ENCODE data around the gene COA8. TPM values are rescaled to one million over a fixed set of nuclear protein-coding genes. Genes with fewer than 3 reads are reported as not detected.

Gene COA8
- total and polyA plus RNA-seq, 2 of the 8 experiments (the other 6 are each of a cell fraction or from before 2014, with no cell fraction given): 7.1 to 35.5 TPM

DNA sequence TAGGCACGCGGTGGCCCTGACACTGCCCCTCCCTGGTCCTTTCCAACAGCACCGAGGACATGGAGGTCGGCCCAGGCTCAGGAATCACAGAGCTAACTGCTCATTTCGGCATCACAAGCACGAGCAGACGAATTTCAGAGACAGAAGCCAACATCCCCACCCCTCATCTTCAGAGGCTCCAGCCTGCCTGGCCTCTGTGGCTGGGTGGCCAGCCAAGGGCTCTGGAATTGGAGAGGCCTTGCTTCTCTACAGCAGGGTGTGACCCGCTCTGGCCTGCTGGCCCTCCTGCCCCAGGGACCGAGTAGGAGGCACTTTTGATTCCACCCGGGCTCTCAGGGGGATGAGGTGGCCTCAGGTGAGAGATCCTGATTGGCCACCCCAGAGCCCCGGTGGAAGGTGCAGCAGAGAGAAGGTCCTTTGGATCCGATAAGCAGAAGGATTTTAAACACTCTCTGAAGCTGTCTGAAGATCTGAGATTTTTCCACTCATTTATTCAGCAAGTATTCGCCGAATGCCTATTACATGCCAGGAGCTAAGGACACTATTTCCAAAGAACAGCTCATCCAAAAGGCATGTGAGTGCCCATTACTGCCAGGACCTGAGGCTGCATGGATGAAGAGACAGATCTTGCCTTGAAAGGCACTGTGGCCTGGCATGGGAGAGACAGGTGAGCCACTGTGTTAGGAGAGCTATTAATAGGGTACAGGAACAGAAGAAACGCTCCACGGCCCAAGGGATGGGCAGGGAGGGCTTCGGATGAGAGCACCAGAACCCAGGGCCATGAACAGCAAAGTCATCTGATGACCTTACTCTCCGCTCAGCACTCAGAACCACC lies 10.5 kb upstream of the COA8 start:
- peak overlapping the region; percentile 54; the same call in 1 of the 2 replicates for H4K8ac ChIP-seq (ENCODE audit: extremely low read depth, insufficient read depth, low read length)
- peak overlapping the region; percentile 66 for H2BK5ac ChIP-seq (ENCODE audit: low read depth, low read length)
- H3K23ac ChIP-seq (ENCODE audit: insufficient read length): no peak overlapping the region
- no peaks in the 10 kb centered on the region for H3K23me2 ChIP-seq (ENCODE audit: low read depth, low read length)
- no peaks in the 10 kb centered on the region for H3K27me3 ChIP-seq (replicated peaks in 1 of 4; ENCODE audit: control insufficient read depth in 3 of 4, extremely low read depth in 1 of 4, insufficient read depth in 3 of 4, low read length in 3 of 4)
- no peaks in the 10 kb centered on the region for H3K36me3 ChIP-seq (ENCODE audit: control insufficient read depth in 2 of 4, insufficient read depth in 4 of 4, low read length in 3 of 4)
- H2AFZ ChIP-seq (ENCODE audit: low read length): no peak overlapping the region
- no peak overlapping the region for H3K56ac ChIP-seq (replicated peaks; ENCODE audit: insufficient read length, low read depth, low read length)
- no peak overlapping the region for H3K27ac ChIP-seq (ENCODE audit: low read depth, low read length)
- CTCF ChIA-PET (ENCODE audit: partially characterized antibody): interaction anchor here (0.9 to 28.8 kb wide), 6 partner anchors 9 to 43 kb away, joined by 4 to 921 read pairs (median 6); partner anchors contain the start of genes CKB and TRMT61A
- no peak overlapping the region for H4K5ac ChIP-seq (ENCODE audit: insufficient read length, low read depth, low read length)
- H3K4ac ChIP-seq (replicated peaks; ENCODE audit: insufficient read length, low read depth, low read length): no peak overlapping the region
- H3K4me3 ChIP-seq (ENCODE audit: extremely low read depth in 1 of 4, insufficient read depth in 2 of 4, low read depth in 3 of 4, low read length in 4 of 4): no peak overlapping the region
- no peaks in the 10 kb centered on the region for H3K9me3 ChIP-seq (ENCODE audit: insufficient read depth in 2 of 2, low read depth in 1 of 2, low read length in 1 of 2)
- no peak overlapping the region for H2BK20ac ChIP-seq (ENCODE audit: low read length)
- 0 out of 2 replicates have a peak, but pooled peaks cover 1% of the 10 kb centered on the region for H3K79me1 ChIP-seq (ENCODE audit: low read depth, low read length)
- FAIRE-seq: no peak
- H3K4me1 ChIP-seq (replicated peaks in 1 of 4; ENCODE audit: control insufficient read depth in 3 of 4, insufficient read depth in 4 of 4, low read length in 3 of 4): no peaks in the 10 kb centered on the region
- no peak overlapping the region for H3K18ac ChIP-seq (ENCODE audit: extremely low read depth, low read length)
- DNase-seq (ENCODE audit: low read depth in 1 of 2, low spot score in 2 of 2): no peak
- H2AK5ac ChIP-seq (ENCODE audit: low read depth, low read length): no peak overlapping the region
- H4K20me1 ChIP-seq (replicated peaks in 1 of 2; ENCODE audit: control insufficient read depth in 1 of 2, insufficient read depth in 2 of 2, low read length in 2 of 2): peaks cover 0 to 3% of the 10 kb centered on the region in 2 experiments
- H3K79me2 ChIP-seq (ENCODE audit: control insufficient read depth in 1 of 2, insufficient read depth in 2 of 2, low read length in 2 of 2): peaks cover 0 to 6% of the 10 kb centered on the region in 2 experiments; a peak in 2 of 4 replicates
- H3K4me2 ChIP-seq (ENCODE audit: insufficient read depth in 1 of 2, low read depth in 2 of 2, low read length in 2 of 2): no peak overlapping the region
- peak overlapping the region; percentile 50; the same call in 1 of the 2 replicates for H2BK12ac ChIP-seq (ENCODE audit: low read depth, low read length)
- no peak overlapping the region for H4K91ac ChIP-seq (replicated peaks; ENCODE audit: insufficient read length, low read length)
- H2BK15ac ChIP-seq (ENCODE audit: low read length): no peak overlapping the region
- POLR2A ChIA-PET (ENCODE audit: partially characterized antibody): interaction anchor here (0.6 to 29.8 kb wide), 7 partner anchors 10 to 160 kb away, joined by 3 to 844 read pairs (median 5); partner anchors contain the start of genes BAG5, CKB and COA8
- H2BK120ac ChIP-seq (replicated peaks; ENCODE audit: low read depth, low read length): no peak overlapping the region
- no peak overlapping the region for H3K14ac ChIP-seq (ENCODE audit: insufficient read length)
- WGBS, 2 experiments (ENCODE audit: extremely low coverage in 1 of 2, insufficient coverage in 1 of 2, insufficient read length in 1 of 2, insufficient replicate concordance in 2 of 2, low coverage in 1 of 2, low lambda C conversion rate in 2 of 2, missing lambda C conversion rate in 1 of 2): 91% methylated on average over 18 of the region's 18 CpGs; no CpG with 5 or more reads in 1 of the 2 experiments
- no peak overlapping the region for H3K9ac ChIP-seq (replicated peaks in 1 of 4; ENCODE audit: extremely low read depth in 1 of 4, low read depth in 3 of 4, low read length in 3 of 4)
- TF ChIP-seq POLR2A (IDR thresholded peaks at IDR 0.05; ENCODE audit: control extremely low read depth in 1 of 2, low read depth in 2 of 2, low read length in 2 of 2): no peak
- no peak for TF ChIP-seq CTBP2 (IDR thresholded peaks at IDR 0.05; ENCODE audit: borderline replicate concordance, insufficient read depth, insufficient read length, low read length)
- no peak for TF ChIP-seq EZH2 (IDR thresholded peaks at IDR 0.05; ENCODE audit: low read depth, low read length, severe bottlenecking)
- no peak for TF ChIP-seq SP4 (IDR thresholded peaks at IDR 0.05; ENCODE audit: low read length)
- no peak for TF ChIP-seq NRF1 (IDR thresholded peaks at IDR 0.05; ENCODE audit: low read depth, low read length)
- TF ChIP-seq PHF8 (conservative IDR thresholded peaks at IDR 0.05; ENCODE audit: low read depth, low read length): no peak
- no peak for TF ChIP-seq BRCA1 (IDR thresholded peaks at IDR 0.05; ENCODE audit: low read depth, low read length)
- no peak for TF ChIP-seq NANOG (IDR thresholded peaks at IDR 0.05; ENCODE audit: insufficient read depth, low read depth, low read length, poor library complexity, severe bottlenecking)
- TF ChIP-seq, protein P1, sequence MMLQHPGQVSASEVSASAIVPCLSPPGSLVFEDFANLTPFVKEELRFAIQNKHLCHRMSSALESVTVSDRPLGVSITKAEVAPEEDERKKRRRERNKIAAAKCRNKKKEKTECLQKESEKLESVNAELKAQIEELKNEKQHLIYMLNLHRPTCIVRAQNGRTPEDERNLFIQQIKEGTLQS (IDR thresholded peaks at IDR 0.05; ENCODE audit: insufficient read depth, low read depth, low read length): no peak
- TF ChIP-seq TAF7 (optimal IDR thresholded peaks at IDR 0.05; ENCODE audit: borderline replicate concordance, low read depth, low read length): no peak

Data from H1 (cell line).